ENCODE data around the gene ZDHHC18.

- TF ChIP-seq CTCF (IDR thresholded peaks at IDR 0.05; ENCODE audit: insufficient read depth, low read length) (no peak), GABPA (IDR thresholded peaks at IDR 0.05; ENCODE audit: low read depth) (no peak)
Measured at GRCh38 chr1:26811057-26811456, 15.4 kb upstream of the ZDHHC18 start.

Measured in HL-60 (cell line).